Sigmoid colon (tissue), 7 donors: ENCODE data around the gene FBXO42. TPM values are rescaled to one million over a fixed set of nuclear protein-coding genes. Genes with fewer than 3 reads are reported as not detected.

ENCODE experiments used
- DNase-seq: peaks from one replicate; pipeline ENCODE4 v3.0.0-alpha.2; 2019
- H3K27ac ChIP-seq, 4 donors: fragments of 200-600 bp; sonication (generic); one replicate each; pipeline ENCODE4 v1.5.1; 2016 to 2019; ENCODE audit warnings: mild to moderate bottlenecking in 1 of 4
- H3K27me3 ChIP-seq, 3 donors: fragments of 200-600 bp; sonication (generic); one replicate each; pipeline ENCODE4 v1.5.1; 2019; ENCODE audit warnings: mild to moderate bottlenecking in 1 of 3
- H3K36me3 ChIP-seq, 4 donors: fragments of 200-600 bp; sonication (generic); one replicate each; pipeline ENCODE4 v1.5.1; 2016 to 2019
- H3K4me1 ChIP-seq, 4 donors: fragments of 200-600 bp; sonication (generic); one replicate each; pipeline ENCODE4 v1.5.1; 2017 to 2019
- H3K4me3 ChIP-seq, 4 donors: fragments of 200-600 bp; sonication (generic); one replicate each; pipeline ENCODE4 v1.5.1; 2017 to 2019; ENCODE audit warnings: mild to moderate bottlenecking in 2 of 4, moderate library complexity in 1 of 4
- H3K9me3 ChIP-seq, 4 donors: fragments of 200-600 bp in 3 of 4; sonication (generic) in 3 of 4; one replicate each; pipeline versions ENCODE4 v1.5.1 to v1.6.1; 2013 to 2019
- CTCF ChIP-seq, 4 experiments: fragments of 450-650 bp in 3 of 4; fragments of 200-600 bp in 1 of 4; IDR thresholded peaks; one replicate each; pipeline ENCODE4 v1.5.1; 2016 to 2019; ENCODE audit warnings: antibody characterized with exemption in 4 of 4, mild to moderate bottlenecking in 3 of 4, moderate library complexity in 2 of 4
- EP300 ChIP-seq, 4 donors: sonication (generic); formaldehyde crosslinking; IDR thresholded peaks; one replicate each; pipeline ENCODE4 v1.6.1; 2017; ENCODE audit warnings: antibody characterized with exemption in 4 of 4
- POLR2A ChIP-seq, 2 donors: fragments of 450-650 bp; IDR thresholded peaks; one replicate each; pipeline ENCODE4 v1.6.1; 2016; ENCODE audit warnings: antibody characterized with exemption in 2 of 2, mild to moderate bottlenecking in 2 of 2, moderate library complexity in 2 of 2
- POLR2AphosphoS5 ChIP-seq, 4 donors: sonication (generic); formaldehyde crosslinking; IDR thresholded peaks; one replicate each; pipeline ENCODE4 v1.6.1; 2017; ENCODE audit warnings: antibody characterized with exemption in 4 of 4
- WGBS, 2 donors: extraction: QIAGEN DNeasy Blood & Tissue Kit; methylation state at CpG; one replicate each; pipeline ENCODE4 v1.1.7; 2013; 5-methylcytosine and 5-hydroxymethylcytosine counted together
- intact Hi-C: fragments of 100-400 bp; cut with DNase I; formaldehyde crosslinking; loops from one replicate; pipeline ENCODE4 v1.15.1; 2023
- polyA plus RNA-seq, 3 donors: library from polyadenylated mRNA; stranded (reverse); fragments of 200-250 nt; gene quantifications; one replicate each; pipeline ENCODE4 v1.2.3, GENCODE V29; 2013
- total RNA-seq, 4 donors: library from RNA; depleted of rRNA; stranded (reverse); fragments of >200 nt; gene quantifications; one replicate each; pipeline ENCODE4 v1.1.0, GENCODE V29; 2016
- donor health status: healthy with polysubstance abuse.
- donor health status: Bipolar disorder and iron deficiency.
- donor health status: healthy.

The FBXO42 gene
- total and polyA plus RNA-seq, 7 donors: 8.8 to 29.6 (median 16.6) TPM

GRCh38 chr1:16204634-16205333, 147.5 kb downstream of the FBXO42 start:
- TF ChIP-seq POLR2AphosphoS5 (IDR thresholded peaks at IDR 0.05) (no peak), POLR2A (IDR thresholded peaks at IDR 0.05) (no peak), CTCF (IDR thresholded peaks at IDR 0.05) (peak; percentile 12 to 28 (median 21)), EP300 (IDR thresholded peaks at IDR 0.05) (no peak)
- H3K27ac ChIP-seq: no peak overlapping the region
- intact Hi-C loops: loop anchor here (5.0 to 10.0 kb wide), 2 partner anchors 160 to 238 kb away; partner anchors contain the start of genes NECAP2 and SZRD1
- WGBS, 2 donors: 78 to 85% methylated on average over 12 of the region's 12 CpGs
- no peak overlapping the region for H3K4me3 ChIP-seq
- no peaks in the 10 kb centered on the region for H3K36me3 ChIP-seq
- H3K27me3 ChIP-seq: no peaks in the 10 kb centered on the region
- DNase-seq: peak; percentile 73
- H3K4me1 ChIP-seq: peaks cover 0 to 20% (median 16%) of the 10 kb centered on the region in 4 donors
- H3K9me3 ChIP-seq: no peaks in the 10 kb centered on the region

- Histone ChIP-seq H3K9me3 (no peaks in the 10 kb centered on the region), H3K27ac (no peak overlapping the region), H3K4me1 (peaks cover 0 to 20% (median 16%) of the 10 kb centered on the region in 4 donors), H3K36me3 (no peaks in the 10 kb centered on the region), H3K4me3 (no peak overlapping the region), H3K27me3 (no peaks in the 10 kb centered on the region)
- TF ChIP-seq EP300 (IDR thresholded peaks at IDR 0.05): no peak
- no peak for TF ChIP-seq POLR2AphosphoS5 (IDR thresholded peaks at IDR 0.05)
- no peak for TF ChIP-seq CTCF (IDR thresholded peaks at IDR 0.05)
- TF ChIP-seq POLR2A (IDR thresholded peaks at IDR 0.05): no peak
- 94 to 96% methylated on average over 2 of the region's 2 CpGs for WGBS, 2 donors
- DNase-seq: no peak
- intact Hi-C loops: loop anchor here (10.0 kb wide), 1 partner anchor 161 kb away; the partner anchor contains the start of gene SZRD1
Observed at GRCh38 chr1:16204216-16204615, 148.1 kb downstream of the FBXO42 start.

GRCh38 chr1:16203550-16203949, 148.7 kb downstream of the FBXO42 start:
- intact Hi-C loops: loop anchor here (10.0 kb wide), 1 partner anchor 161 kb away; the partner anchor contains the start of gene SZRD1
- WGBS, 2 donors: 48 to 52% methylated on average over 3 of the region's 3 CpGs
- no peaks in the 10 kb centered on the region for H3K9me3 ChIP-seq

GRCh38 chr1:16202281-16203210, 149.7 kb downstream of the FBXO42 start:
- TF ChIP-seq POLR2A (IDR thresholded peaks at IDR 0.05): no peak
- TF ChIP-seq CTCF (IDR thresholded peaks at IDR 0.05): no peak
- no peak for TF ChIP-seq EP300 (IDR thresholded peaks at IDR 0.05)
- TF ChIP-seq POLR2AphosphoS5 (IDR thresholded peaks at IDR 0.05): no peak
- no peak overlapping the region for H3K27ac ChIP-seq
- H3K36me3 ChIP-seq: no peaks in the 10 kb centered on the region
- H3K4me3 ChIP-seq: no peak overlapping the region
- WGBS, 2 donors: 92 to 93% methylated on average over 24 of the region's 24 CpGs
- H3K9me3 ChIP-seq: no peaks in the 10 kb centered on the region
- no peaks in the 10 kb centered on the region for H3K27me3 ChIP-seq
- intact Hi-C loops: loop anchor here (10.0 kb wide), 1 partner anchor 162 kb away; the partner anchor contains the start of gene SZRD1
- peaks cover 0 to 18% (median 14%) of the 10 kb centered on the region in 4 donors for H3K4me1 ChIP-seq
- peak; percentile 63 for DNase-seq

More at GRCh38 chr1:16203550-16203949, 148.7 kb downstream of the FBXO42 start:
- no peak for DNase-seq
- Histone ChIP-seq H3K27ac (no peak overlapping the region), H3K27me3 (no peaks in the 10 kb centered on the region), H3K4me3 (no peak overlapping the region), H3K36me3 (no peaks in the 10 kb centered on the region), H3K4me1 (peaks cover 0 to 20% (median 16%) of the 10 kb centered on the region in 4 donors)
- no peak for TF ChIP-seq POLR2AphosphoS5 (IDR thresholded peaks at IDR 0.05)
- TF ChIP-seq EP300 (IDR thresholded peaks at IDR 0.05): no peak
- no peak for TF ChIP-seq POLR2A (IDR thresholded peaks at IDR 0.05)
- no peak for TF ChIP-seq CTCF (IDR thresholded peaks at IDR 0.05)
